ENCODE results near the gene ZNF597.

Gene ZNF597

DNA sequence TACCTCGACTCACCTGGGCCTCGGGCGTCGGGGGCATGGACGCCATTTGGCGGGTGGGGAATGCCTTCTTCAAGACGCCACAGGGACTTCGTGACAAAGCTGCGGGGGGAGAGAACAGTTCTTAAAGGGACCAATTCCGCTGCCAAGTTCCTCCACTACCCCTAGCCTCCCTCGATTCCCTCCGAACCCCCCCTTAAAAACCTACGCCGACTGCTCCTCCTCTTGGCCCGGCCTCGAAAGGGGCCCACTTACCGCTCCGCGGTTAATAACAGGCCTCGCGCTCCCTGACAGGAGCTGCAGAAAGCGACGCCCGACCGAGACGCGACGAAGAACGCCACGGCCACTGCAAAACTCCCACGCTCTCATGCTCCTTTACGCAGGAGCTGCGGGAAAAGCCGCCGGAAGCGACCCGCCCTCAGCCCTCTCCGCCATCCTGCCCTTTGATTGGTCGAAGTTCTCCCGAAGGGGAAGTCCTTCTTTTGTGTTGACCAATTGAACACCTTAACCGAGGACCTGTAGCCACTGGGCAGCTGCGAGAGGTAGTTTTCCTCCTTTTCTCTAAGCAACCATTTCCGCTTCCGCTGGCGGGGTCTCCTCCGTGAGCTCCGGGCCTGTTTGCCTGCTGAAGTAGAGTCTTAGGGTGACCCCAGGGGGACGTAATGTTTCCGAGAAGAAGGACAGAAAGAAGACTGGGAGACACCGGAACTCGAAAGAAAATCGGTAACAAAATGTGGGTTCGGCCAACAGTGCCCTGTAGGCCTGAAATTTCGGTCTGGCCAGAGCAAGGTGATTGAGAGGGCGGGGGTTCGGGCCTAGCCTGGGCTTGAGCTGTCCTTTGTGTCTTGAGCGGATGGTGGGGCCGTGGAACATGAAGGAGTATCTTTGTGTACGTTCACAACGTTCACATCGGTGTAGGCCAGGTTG is at the start of gene ZNF597, which contains the start of gene NAA60:
ZNF597 (minus strand) TSS at position 397 of the 924 bp plus-strand sequence; CDS start at position 46, 351 bp downstream.
NAA60 (plus strand) TSS at position 573 of the 924 bp plus-strand sequence. CDS start 32,548 bp downstream, outside the sequence.
- peak; percentile 96 for DNase-seq (ENCODE audit: low spot score)

GRCh38 chr16:3492356-3492755 is 49.1 kb upstream of the ZNF597 start:
- no peak for DNase-seq (ENCODE audit: low spot score)

DNA sequence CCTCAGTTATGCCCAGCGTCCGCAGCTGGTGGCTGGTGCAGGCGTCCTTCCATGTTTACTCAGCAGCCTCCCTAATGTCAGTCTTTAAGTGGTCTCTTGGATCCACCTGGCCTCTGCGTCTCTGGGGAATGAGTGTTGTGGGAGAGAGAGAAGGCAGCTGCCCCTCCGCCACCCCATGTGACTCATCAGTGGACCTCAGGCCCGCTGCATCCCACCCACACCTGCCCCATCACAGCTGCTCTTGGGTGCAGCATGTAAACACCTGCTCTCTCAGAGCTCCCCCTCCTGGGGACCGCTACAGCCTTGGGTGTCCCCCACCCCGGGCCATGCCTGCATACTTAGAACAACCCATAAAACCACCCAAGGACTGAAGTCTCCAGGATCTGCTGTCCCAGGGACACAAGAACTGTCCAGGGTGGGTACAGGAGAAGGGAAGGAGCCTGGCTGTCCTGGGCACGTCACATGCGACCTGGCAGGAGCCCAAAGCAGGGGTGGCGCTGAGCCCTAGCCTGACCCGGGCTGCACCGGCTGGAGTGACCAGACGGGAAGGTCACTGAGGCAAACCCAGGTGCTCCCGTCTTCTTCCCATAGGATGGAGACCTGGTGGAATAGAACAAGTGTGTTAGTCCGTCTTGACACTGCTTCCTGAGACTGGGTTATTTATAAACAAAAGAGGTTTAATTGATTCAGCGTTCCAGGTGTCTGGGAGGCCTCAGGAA is 47.8 kb upstream of the ZNF597 start:
- no peak for DNase-seq (ENCODE audit: low spot score)

DNA sequence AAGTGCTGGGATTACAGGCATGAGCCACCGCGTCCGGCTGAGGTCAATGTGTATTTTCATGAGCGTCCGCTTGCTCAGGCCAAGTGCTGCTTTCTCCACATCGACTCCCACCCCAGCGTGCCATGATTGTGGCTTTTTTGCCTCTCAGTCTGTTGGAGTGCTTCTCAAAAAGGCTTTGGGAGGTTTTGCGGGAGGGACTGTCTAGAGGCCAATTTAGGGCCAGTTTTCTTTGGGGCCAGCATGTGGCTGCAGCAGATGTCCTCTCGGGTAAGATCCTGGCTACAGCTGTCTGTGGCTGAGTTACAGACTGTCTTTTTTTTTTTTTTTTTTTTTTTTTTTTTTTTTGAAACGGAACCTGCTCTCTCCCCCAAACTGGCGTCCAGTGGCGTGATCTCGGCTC is 45.5 kb upstream of the ZNF597 start:
- no peak for DNase-seq (ENCODE audit: low spot score)

GRCh38 chr16:3487521-3488410 is 44.5 kb upstream of the ZNF597 start:
- DNase-seq (ENCODE audit: low spot score) = no peak

- peak; percentile 37 for DNase-seq (ENCODE audit: low spot score)
Observed at GRCh38 chr16:3486506-3487215, 43.4 kb upstream of the ZNF597 start.

DNA sequence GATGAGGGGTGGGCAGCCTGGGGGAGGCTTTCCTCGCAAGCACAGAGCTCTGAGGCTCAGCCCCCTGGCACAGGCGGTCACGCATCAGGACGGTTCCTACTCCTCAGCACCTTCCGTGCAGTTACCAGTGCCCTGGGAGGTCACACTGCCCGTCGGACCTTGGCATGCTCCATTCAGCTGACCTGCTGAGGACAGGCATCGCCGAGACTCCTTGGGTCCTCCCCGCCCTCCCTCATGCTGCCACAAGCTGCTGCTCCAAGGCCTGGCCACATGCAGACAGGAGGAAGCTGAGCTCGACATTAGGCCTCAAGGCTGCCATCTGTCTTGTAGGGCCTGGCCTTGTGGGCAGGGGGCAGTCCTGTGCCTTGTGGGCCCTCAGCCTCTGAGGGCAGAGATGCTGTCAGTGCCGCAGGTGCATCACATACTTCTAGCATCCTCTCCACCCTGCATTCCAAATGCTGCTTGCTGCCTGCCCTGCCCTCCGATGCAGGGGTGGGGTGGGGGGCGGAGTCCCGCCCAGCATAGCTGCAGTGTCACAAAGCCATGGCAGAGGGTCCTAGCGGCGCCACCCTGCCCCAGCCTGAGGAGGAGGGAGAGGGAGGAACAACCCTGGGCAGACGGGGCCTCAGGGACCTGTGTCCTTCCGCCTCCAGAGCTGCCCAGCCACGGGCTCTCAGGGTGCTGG is 42.7 kb upstream of the ZNF597 start:
- DNase-seq (ENCODE audit: low spot score) = no peak

GRCh38 chr16:3485097-3485745 is 41.9 kb upstream of the ZNF597 start:
- DNase-seq (ENCODE audit: low spot score) = no peak

- peak; percentile 89 for DNase-seq (ENCODE audit: low spot score)
Observed at GRCh38 chr16:3484318-3485096, 41.2 kb upstream of the ZNF597 start.

DNA sequence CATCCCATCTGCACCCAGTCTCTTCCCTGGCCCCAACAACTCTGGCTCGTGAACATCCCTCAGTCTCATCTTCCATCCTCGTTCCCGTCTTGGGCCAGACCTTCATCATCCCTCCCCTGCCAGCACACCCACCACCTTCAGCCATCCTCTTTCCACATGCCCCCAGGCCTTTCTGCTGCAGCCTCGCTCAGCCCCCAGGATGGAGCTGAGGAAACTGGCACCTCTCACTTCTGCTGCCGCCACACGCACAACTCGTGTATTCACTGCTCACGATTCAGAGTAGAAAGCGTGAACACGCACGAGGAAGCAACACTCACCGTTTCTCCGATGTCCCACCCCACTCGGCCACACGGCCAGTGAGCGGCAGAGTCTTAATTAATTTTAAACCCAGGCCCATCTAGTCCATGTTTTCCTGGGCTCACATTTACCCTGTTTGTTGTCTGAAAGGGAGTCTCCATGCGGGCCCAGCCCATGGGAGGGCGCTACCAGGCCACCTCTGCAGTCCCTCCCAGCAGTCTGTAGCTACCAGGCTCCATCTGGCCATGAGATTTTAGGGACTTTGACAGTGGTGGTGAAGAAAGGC is 39.4 kb upstream of the ZNF597 start:
- DNase-seq (ENCODE audit: low spot score) = no peak

DNA sequence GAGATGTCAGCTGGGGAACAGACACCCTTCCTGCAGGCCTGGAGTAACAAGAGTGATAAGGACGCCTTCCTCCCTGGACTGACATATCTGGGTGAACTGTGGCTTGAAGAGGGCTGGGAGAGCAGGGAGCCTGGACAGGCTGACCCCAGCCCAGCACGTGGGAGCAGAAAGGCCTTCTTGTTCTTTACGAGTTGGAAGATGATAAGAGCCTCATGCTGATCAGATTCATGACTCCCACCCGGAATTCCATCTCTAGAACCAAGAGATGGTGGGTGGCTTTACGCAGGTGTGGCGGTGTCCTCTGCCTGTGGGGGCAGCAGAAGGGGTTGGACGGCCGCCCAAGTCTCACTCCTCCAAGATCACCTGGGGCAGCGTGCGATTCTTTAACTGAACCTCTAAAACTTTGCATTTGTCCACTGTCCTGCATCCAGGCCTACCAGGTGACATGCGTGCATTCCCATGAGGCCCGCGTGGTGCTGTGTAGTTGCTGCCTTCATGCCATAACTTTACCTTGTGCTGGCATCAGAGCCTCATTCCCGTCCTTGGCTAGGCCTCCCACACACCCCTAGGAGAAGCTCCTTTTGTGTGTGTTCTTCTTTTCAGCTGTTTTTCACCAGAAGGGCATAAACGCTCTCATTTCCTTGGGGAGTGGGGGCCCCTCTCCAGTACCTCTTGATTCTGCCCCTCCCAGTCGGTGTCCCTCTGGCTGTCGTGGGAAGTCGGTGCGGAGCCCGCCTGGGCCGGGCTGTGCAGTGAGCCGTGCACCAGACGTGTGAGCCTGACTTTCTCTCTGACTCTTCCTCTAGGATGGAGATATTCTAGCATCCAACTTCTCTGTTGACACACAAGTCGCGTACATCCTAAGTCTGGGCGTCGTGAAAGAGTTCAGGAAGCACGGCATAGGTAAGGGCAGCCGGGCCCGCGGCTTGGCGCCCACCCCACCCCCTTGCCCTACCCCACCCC is 38.7 kb upstream of the ZNF597 start:
- DNase-seq (ENCODE audit: low spot score) = no peak

- DNase-seq (ENCODE audit: low spot score) = no peak
Observed at GRCh38 chr16:3480901-3481695, 37.8 kb upstream of the ZNF597 start.

GRCh38 chr16:3479654-3480216 is 36.4 kb upstream of the ZNF597 start:
- DNase-seq (ENCODE audit: low spot score) = no peak

DNA sequence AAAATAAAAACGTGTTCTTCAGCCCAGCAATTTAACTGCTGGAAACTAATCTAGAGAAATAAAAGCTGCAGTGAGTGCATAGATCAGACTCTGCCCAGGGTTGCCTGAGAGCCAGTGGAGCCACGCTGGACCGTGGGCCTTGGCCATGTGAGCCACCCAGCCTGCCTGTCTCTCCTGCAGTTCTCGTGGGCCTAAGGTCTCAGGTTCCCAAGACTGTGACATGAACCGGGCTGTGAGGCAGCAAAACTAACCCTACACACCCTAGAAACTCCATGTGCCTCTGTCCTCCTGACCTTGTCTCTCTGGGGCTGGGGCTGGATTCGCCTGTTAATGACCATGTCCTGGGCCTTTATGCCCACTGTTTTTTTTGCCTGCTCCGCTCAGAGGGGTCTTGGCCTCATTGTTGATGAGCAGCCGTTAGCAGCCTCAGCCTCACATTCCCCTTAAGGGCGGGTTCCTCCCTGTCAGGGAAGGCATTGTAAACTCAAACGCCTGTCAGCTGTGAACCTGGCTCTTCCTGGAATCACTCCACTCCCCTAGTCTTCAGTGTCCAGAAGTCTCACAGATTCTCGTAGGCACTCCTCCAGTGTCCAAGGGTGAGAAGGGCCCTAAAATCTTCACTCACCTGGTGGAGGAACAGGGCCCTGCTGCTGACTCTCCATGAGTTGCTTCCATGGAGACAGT is 35.1 kb upstream of the ZNF597 start:
- no peak for DNase-seq (ENCODE audit: low spot score)

DNA sequence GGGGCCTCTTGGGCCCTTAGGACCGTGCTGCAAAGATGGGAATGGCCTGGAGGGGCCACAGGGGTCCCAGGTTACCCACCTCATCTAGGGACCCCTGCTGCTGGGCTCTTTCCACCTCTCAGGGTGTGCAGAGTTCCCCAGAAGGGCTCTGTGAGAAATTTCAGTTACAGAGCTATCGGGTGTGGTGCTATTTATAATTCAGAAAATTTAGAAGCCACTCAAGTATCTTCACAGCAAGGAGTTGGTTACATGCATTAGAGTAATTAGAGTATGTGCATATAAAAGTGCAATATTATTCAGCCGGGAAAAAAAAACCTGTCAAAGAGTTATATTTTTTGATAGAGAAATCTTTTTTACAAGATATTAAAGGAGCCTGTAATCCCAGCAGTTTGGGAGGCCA is 33.1 kb upstream of the ZNF597 start:
- DNase-seq (ENCODE audit: low spot score) = no peak

Measured in cerebellar cortex (tissue), 1 donor.